Mononuclear cell (primary cell): ENCODE results near the gene SUPT5H. TPM values are rescaled to one million over a fixed set of nuclear protein-coding genes. Genes with fewer than 3 reads are reported as not detected.
"Not testable (repeated sequence)": the region's sequence is repeated elsewhere in the genome, so short reads cannot be mapped to it uniquely, and the experiment has no call there.

Experiments used
- H3K27me3 ChIP-seq: 2 replicates; pipeline ENCODE4 v1.6.0; 2011; ENCODE audit warnings: low read length, control low read depth; ENCODE audit not compliant: insufficient read depth
- H3K4me1 ChIP-seq: 2 replicates; pipeline ENCODE4 v1.5.1; 2011; ENCODE audit warnings: mild to moderate bottlenecking, low read length, control low read depth; ENCODE audit not compliant: insufficient read depth
- H3K4me3 ChIP-seq: 2 replicates; pipeline ENCODE4 v1.5.1; 2011; ENCODE audit warnings: mild to moderate bottlenecking, low read length, moderate library complexity
- H3K9me3 ChIP-seq: 2 replicates; pipeline ENCODE4 v1.5.1; 2011; ENCODE audit warnings: low read depth, mild to moderate bottlenecking, control low read depth, low read length
- total RNA-seq: library from RNA; depleted of rRNA; stranded (reverse); fragments of >200 nt; gene quantifications from one replicate; pipeline ENCODE4 v1.2.3, GENCODE V29; 2012

SUPT5H gene
- total RNA-seq, 1 donor = 124 TPM

- Histone ChIP-seq H3K9me3 (no peaks in the 10 kb centered on the region), H3K4me3 (no peak overlapping the region), H3K27me3 (no peaks in the 10 kb centered on the region), H3K4me1 (peaks cover 34% of the 10 kb centered on the region)
These were observed 14.4 kb upstream of the SUPT5H start for GRCh38 chr19:39430675-39431593.

GRCh38 chr19:39432677-39433025, 12.7 kb upstream of the SUPT5H start:
- Histone ChIP-seq H3K27me3 (no peaks in the 10 kb centered on the region), H3K4me3 (no peak overlapping the region), H3K9me3 (no peaks in the 10 kb centered on the region), H3K4me1 (peaks cover 43% of the 10 kb centered on the region)

DNA sequence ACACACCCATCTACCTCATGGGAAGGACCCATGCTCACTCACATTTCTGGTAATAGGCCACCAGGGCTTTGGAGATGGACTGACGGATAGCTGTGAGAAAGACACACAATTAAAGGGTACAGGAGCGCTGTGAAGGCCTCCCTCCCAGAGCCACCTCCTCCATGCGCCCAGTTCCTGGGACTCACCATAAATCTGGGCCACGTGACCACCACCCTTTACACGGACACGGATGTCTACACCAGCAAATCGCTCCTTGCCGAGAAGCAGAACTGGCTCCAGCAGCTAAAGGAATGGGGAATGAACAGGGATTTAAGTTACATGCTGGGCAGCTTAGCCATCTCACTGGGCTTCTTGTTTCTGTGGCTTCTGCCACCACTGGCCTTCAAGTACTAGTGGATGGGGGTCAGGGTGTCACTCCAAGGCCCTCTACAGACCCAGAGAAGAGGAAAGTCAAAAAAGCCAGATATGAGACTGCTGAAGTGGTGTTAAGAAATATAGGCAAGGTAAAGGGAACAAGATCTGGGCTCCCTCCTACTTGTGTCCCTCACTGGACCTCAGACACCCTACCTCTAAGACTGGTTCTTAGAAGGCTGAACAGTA, 11.8 kb upstream of the SUPT5H start:
- H3K27me3 ChIP-seq = no peaks in the 10 kb centered on the region
- no peak overlapping the region for H3K4me3 ChIP-seq
- H3K4me1 ChIP-seq = peaks cover 43% of the 10 kb centered on the region
- H3K9me3 ChIP-seq = no peaks in the 10 kb centered on the region

- no peaks in the 10 kb centered on the region for H3K27me3 ChIP-seq
- peaks cover 43% of the 10 kb centered on the region for H3K4me1 ChIP-seq
- H3K9me3 ChIP-seq = no peaks in the 10 kb centered on the region
- H3K4me3 ChIP-seq = peak overlapping the region; percentile 83
These were observed 11.0 kb upstream of the SUPT5H start for GRCh38 chr19:39434123-39435076.

DNA sequence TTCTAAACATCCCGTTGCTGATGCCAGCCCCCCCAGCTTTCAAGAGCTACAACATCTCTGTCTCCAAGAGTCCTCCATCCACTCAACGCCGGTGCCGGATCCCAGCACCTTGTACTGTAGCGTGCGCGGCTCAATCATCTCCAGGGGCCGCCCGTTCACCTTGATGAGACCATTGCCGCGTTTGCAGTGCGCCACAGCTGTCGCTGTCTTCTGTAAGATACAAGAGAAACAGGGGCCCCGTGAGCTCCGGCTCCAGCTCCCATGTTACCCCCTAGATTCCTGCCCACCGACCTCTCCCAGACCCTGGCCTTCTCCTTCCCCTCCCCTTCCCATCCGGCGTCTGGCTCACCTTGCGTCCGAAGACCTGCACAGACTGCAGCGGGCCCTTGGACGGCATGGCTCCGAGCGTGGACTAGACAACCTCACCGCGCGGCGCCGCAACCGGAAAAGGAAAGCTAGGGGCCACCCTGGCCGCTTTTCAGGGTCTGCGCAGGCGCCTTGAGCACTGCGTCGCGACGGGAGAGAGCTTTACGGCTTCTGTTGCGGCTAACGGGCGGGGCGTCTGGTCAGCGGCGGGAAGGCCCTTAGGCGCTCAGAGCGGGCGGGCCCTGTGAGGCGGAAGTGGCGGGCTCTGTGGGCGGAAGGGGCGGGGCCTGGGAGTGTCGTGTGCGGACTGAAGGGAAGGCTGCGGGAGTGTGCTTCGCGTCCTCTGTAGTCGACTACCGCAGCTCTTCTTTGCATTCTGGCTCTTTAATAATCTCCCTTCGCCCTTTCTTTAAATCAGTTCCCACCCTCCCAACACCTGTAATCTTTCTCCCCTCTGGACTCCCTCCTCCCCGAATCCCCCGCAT, 9.7 kb upstream of the SUPT5H start, which contains the start of gene RPS16:
TSS of gene RPS16 (minus strand) at position 451 of the 851 bp plus-strand sequence. CDS start at position 397, 54 bp downstream.
- Histone ChIP-seq H3K4me1 (peaks cover 39% of the 10 kb centered on the region), H3K4me3 (peak within 1 kb of the TSS; percentile 83), H3K9me3 (no peaks in the 10 kb centered on the region), H3K27me3 (no peaks in the 10 kb centered on the region)

GRCh38 chr19:39436350-39436716, 9.0 kb upstream of the SUPT5H start:
- Histone ChIP-seq H3K4me1 (peaks cover 37% of the 10 kb centered on the region), H3K4me3 (peak overlapping the region; percentile 83), H3K27me3 (no peaks in the 10 kb centered on the region), H3K9me3 (no peaks in the 10 kb centered on the region)

DNA sequence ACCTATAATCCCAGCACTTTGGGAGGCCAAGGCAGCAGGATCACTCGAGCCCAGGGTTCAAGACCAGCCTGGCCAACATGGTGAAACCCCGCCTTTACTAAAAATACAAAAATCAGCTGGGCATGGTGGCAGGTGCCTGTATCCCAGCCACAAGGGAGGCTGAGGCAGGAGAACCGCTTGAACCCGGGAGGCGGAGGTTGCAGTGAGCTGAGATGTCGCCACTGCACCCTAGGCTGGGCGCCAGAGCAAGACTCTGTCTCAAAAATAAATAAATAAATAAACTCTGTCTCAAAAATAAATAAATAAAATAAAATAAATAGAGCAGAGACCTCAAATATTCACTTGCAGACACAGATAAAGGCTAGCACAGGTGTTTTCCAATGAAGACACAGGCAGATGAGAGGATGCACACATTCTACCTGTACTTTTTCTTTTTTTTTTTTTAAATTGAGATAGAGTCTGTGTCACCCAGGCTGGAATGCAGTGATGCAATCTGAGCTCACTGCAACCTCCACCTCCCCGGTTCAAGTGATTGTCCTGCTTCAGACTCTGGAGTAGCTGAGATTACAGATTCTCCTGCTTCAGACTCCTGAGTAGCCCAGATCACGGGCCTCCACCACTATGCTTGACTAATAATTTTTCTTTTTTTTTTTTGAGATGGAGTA, 7.0 kb upstream of the SUPT5H start:
- H3K9me3 ChIP-seq = no peaks in the 10 kb centered on the region
- no peak overlapping the region for H3K4me3 ChIP-seq
- H3K27me3 ChIP-seq = no peaks in the 10 kb centered on the region
- H3K4me1 ChIP-seq = peaks cover 34% of the 10 kb centered on the region

DNA sequence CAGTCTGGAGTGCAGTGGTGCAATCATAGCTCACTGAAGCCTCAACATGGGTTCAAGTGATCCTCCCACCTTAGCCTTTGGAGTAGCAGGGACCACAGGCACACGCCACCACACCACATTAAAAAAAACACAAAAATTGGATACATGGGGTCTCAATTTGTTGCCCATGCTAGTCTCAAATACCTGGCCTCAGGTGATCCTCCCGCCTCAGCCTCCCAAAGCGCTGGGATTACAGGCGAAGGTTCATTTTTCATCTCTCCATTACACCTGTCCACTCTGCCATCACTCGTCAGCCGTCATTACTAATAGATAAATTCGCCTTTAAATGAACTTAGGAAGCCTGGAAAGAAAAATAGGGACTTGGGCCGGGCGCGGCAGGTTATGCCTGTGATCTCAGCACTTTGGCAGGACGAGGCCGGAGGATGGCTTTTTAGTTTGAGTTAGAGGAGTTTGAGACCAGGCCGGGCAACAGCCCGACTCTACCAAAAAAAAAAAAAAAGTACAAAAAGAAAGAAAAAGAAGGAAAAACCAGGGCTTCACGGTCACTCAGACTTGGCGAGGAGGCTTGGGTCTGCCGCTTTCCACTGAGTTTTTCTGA, 685 bp upstream of the SUPT5H start:
- H3K9me3 ChIP-seq = no peaks in the 10 kb centered on the region
- H3K4me3 ChIP-seq = peak overlapping the region; percentile 99
- no peaks in the 10 kb centered on the region for H3K27me3 ChIP-seq
- peaks cover 54% of the 10 kb centered on the region for H3K4me1 ChIP-seq

DNA sequence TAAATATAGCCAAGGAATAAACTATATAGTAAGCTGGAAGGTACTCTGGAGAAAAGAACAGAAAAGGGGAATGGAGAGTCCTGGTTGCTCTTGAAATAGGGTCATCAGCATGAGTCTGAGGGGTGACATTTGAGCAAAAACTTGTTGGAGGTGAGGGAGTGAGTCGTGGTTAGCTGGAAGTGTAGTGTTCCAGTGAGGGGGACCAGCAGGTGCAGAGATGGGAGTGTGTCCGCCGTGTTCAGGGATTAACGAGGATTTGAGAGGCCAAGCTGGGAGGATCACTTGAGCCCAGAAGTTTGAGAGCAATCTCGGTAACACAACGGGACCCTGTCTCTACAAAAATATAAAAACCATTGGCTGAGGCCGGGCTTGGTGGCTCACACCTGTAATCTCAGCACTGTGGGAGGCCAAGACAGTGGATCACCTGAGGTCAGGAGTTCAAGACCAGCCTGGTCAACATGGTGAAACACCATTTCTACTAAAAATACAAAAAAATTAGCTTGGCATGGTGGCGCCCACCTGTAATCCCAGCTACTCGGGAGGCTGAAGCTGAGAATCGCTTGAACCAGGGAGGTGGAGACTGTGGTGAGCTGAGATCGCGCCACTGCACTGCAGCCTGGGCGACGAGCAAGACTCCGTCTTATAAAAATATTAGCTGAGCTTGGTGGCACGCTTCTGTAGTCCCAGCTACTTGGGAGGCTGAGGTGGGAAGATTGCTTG, 1.1 kb downstream of the SUPT5H start:
- peak overlapping the region; percentile 99 for H3K4me3 ChIP-seq
- H3K4me1 ChIP-seq = peaks cover 54% of the 10 kb centered on the region
- no peaks in the 10 kb centered on the region for H3K9me3 ChIP-seq
- no peaks in the 10 kb centered on the region for H3K27me3 ChIP-seq

GRCh38 chr19:39448271-39448670, 2.9 kb downstream of the SUPT5H start:
- H3K4me3 ChIP-seq = no peak overlapping the region

GRCh38 chr19:39449116-39449797, 3.9 kb downstream of the SUPT5H start:
- peaks cover 52% of the 10 kb centered on the region for H3K4me1 ChIP-seq
- H3K4me3 ChIP-seq = no peak overlapping the region
- H3K9me3 ChIP-seq = no peaks in the 10 kb centered on the region

More at GRCh38 chr19:39448271-39448670, 2.9 kb downstream of the SUPT5H start:
- Histone ChIP-seq H3K27me3 (no peaks in the 10 kb centered on the region), H3K4me1 (peaks cover 54% of the 10 kb centered on the region), H3K9me3 (no peaks in the 10 kb centered on the region)

GRCh38 chr19:39451257-39451656, 5.9 kb downstream of the SUPT5H start:
- H3K4me3 ChIP-seq, H3K27me3 ChIP-seq, H3K9me3 ChIP-seq: not testable (repeated sequence)
- H3K4me1 ChIP-seq = peaks cover 39% of the 10 kb centered on the region

More at GRCh38 chr19:39449116-39449797, 3.9 kb downstream of the SUPT5H start:
- H3K27me3 ChIP-seq = no peaks in the 10 kb centered on the region
